ENCODE data around the gene SPTBN5. TPM values are rescaled to one million over a fixed set of nuclear protein-coding genes. Genes with fewer than 3 reads are reported as not detected.

The SPTBN5 gene
- total RNA-seq, 2 donors from 2014 or later: 0.72 to 2.3 TPM

- no peak overlapping the region for H3K4me3 ChIP-seq
These were observed 68.0 kb downstream of the SPTBN5 start for GRCh38 chr15:41825572-41826535.

DNA sequence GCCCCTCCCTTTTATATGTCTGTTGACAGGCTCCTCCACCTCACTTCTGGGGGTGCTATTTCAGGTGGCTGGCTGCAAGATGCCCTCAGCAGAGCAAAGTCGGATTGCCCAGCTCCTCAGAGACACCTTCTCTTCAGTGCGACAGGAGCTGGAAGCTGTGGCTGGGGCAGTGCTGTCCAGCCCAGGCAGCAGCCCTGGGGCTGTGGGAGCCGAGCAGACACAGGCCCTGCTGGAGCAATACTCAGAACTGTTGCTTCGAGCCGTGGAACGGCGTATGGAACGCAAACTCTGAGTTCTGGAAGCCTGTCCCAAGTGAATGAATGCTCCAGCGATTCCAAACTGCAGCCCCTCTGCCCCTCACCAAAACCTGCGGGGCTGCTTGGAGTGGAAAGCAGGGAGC is 68.7 kb downstream of the SPTBN5 start:
- no peak overlapping the region for H3K4me3 ChIP-seq
- intact Hi-C loops (cut with DNase I): no loop called here
- no peak overlapping the region for H3K27ac ChIP-seq
- DNase-seq: no peak
- H3K4me1 ChIP-seq: peaks cover 7% of the 10 kb centered on the region
- no peaks in the 10 kb centered on the region for H3K27me3 ChIP-seq
- no peaks in the 10 kb centered on the region for H3K36me3 ChIP-seq
- TF ChIP-seq CTCF (IDR thresholded peaks at IDR 0.05): no peak
- no peaks in the 10 kb centered on the region for H3K9me3 ChIP-seq
- no peak overlapping the region for H3K9ac ChIP-seq (ENCODE audit: low read depth in 2 of 2, low read length in 2 of 2)

More at GRCh38 chr15:41825572-41826535, 68.0 kb downstream of the SPTBN5 start:
- TF ChIP-seq CTCF (IDR thresholded peaks at IDR 0.05): no peak
- Histone ChIP-seq H3K4me1 (peaks cover 7% of the 10 kb centered on the region), H3K36me3 (no peaks in the 10 kb centered on the region), H3K27me3 (no peaks in the 10 kb centered on the region), H3K27ac (no peak overlapping the region), H3K9me3 (no peaks in the 10 kb centered on the region), H3K9ac (ENCODE audit: low read depth in 2 of 2, low read length in 2 of 2) (no peak overlapping the region)
- intact Hi-C loops (cut with DNase I): no loop called here
- DNase-seq: no peak

- intact Hi-C loops (cut with DNase I): no loop called here
- H3K4me3 ChIP-seq: no peak overlapping the region
- no peak for TF ChIP-seq CTCF (IDR thresholded peaks at IDR 0.05)
- no peak overlapping the region for H3K9ac ChIP-seq (ENCODE audit: low read depth in 2 of 2, low read length in 2 of 2)
- no peaks in the 10 kb centered on the region for H3K36me3 ChIP-seq
- no peaks in the 10 kb centered on the region for H3K27me3 ChIP-seq
- no peaks in the 10 kb centered on the region for H3K9me3 ChIP-seq
- no peak for DNase-seq
- H3K27ac ChIP-seq: no peak overlapping the region
- peaks cover 7% of the 10 kb centered on the region for H3K4me1 ChIP-seq
These were observed 69.6 kb downstream of the SPTBN5 start for GRCh38 chr15:41824062-41824745.

DNA sequence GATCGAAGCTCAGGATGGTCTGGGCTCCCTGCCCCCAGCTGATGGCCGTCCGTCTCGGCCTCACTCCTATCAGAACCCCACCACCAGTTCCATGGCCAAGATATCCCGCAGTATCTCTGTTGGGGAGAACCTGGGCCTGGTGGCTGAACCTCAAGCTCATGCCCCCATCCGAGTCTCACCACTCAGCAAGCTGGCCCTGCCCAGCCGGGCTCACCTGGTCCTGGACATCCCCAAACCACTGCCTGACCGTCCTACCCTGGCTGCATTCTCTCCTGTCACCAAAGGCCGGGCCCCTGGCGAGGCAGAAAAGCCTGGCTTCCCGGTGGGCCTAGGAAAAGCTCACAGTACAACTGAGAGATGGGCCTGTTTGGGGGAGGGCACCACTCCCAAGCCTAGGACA is 70.4 kb downstream of the SPTBN5 start:
- Histone ChIP-seq H3K4me3 (no peak overlapping the region), H3K27me3 (no peaks in the 10 kb centered on the region), H3K4me1 (peaks cover under 1% of the 10 kb centered on the region), H3K27ac (no peak overlapping the region), H3K36me3 (no peaks in the 10 kb centered on the region), H3K9me3 (no peaks in the 10 kb centered on the region), H3K9ac (ENCODE audit: low read depth in 2 of 2, low read length in 2 of 2) (no peak overlapping the region)
- TF ChIP-seq CTCF (IDR thresholded peaks at IDR 0.05): no peak
- intact Hi-C loops (cut with DNase I): no loop called here
- DNase-seq: no peak

DNA sequence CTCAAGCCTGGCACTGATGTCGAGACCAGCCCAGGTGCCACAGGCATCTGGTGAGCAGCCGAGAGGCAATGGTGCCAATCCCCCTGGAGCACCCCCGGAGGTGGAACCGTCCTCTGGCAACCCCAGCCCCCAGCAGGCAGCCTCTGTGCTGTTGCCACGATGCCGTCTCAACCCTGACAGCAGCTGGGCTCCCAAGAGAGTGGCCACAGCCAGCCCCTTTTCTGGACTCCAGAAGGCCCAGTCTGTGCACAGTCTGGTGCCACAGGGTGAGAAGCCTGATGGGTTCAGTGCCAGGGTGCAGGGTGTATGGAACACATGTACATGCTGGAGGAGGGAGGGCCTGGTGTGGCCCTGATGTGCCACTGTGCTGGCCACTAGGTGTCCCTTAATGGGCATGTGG is 70.9 kb downstream of the SPTBN5 start:
- DNase-seq: no peak
- no peaks in the 10 kb centered on the region for H3K36me3 ChIP-seq
- intact Hi-C loops (cut with DNase I): no loop called here
- H3K9me3 ChIP-seq: no peaks in the 10 kb centered on the region
- no peak overlapping the region for H3K4me3 ChIP-seq
- H3K27me3 ChIP-seq: no peaks in the 10 kb centered on the region
- TF ChIP-seq CTCF (IDR thresholded peaks at IDR 0.05): no peak
- no peak overlapping the region for H3K9ac ChIP-seq (ENCODE audit: low read depth in 2 of 2, low read length in 2 of 2)
- H3K27ac ChIP-seq: no peak overlapping the region
- H3K4me1 ChIP-seq: no peaks in the 10 kb centered on the region
